Mucosa of descending colon (tissue), 3 donors: Measurements from ENCODE around the gene NPTXR. TPM values are rescaled to one million over a fixed set of nuclear protein-coding genes. Genes with fewer than 3 reads are reported as not detected.

Experiments
- ATAC-seq: fragments of 200-7000 bp; cut with Tn5 transposase; one replicate; pipeline ENCODE4 v1.9.1; 2020; ENCODE audit warnings: mild to moderate bottlenecking, moderate library complexity
- DNase-seq, 3 donors: peaks; one replicate each; pipeline ENCODE4 v3.0.0-alpha.2; 2020
- H3K36me3 ChIP-seq: fragments of 200-600 bp; one replicate; pipeline ENCODE4 v1.8.0; 2021; ENCODE audit warnings: low read depth, mild to moderate bottlenecking
- H3K4me1 ChIP-seq: fragments of 200-600 bp; one replicate; pipeline ENCODE4 v1.8.0; 2021; ENCODE audit warnings: low read depth, mild to moderate bottlenecking
- H3K4me3 ChIP-seq: fragments of 200-600 bp; one replicate; pipeline ENCODE4 v1.8.0; 2021; ENCODE audit warnings: mild to moderate bottlenecking
- H3K9me3 ChIP-seq: fragments of 200-600 bp; one replicate; pipeline ENCODE4 v1.8.0; 2021; ENCODE audit warnings: mild to moderate bottlenecking
- intact Hi-C, 2 donors: fragments of 100-400 bp; cut with DNase I in 1 of 2; cut with micrococcal nuclease in 1 of 2; formaldehyde crosslinking; loops; one replicate each; pipeline versions ENCODE4 v1.11.0 to v1.11.1; 2022; cut with DNase I, micrococcal nuclease
- total RNA-seq, 3 donors: library from RNA; stranded (reverse); fragmentation: NEBNext Ultra II Directional in 2 of 3; extraction: Animal tissue kit (Norgen Biotek cat#: 25700) in 2 of 3; gene quantifications; one replicate each; pipeline versions ENCODE4 v1.2.1 to v1.2.4, GENCODE V29; 2021 to 2023
- TF ChIP-seq, protein P1 (sequence below): fragments of 200-600 bp; IDR thresholded peaks from one replicate; pipeline ENCODE4 v1.8.0; 2022; ENCODE audit warnings: antibody characterized with exemption, mild to moderate bottlenecking
- donor health status: DM: no; HTN: no; CAD: no; lungs with moderate emphysema.
- donor health status: DM: no; HTN: no; CAD: no.
- donor health status: DM: no; HTN: yes; CAD: no.

NPTXR gene
- total RNA-seq, 3 donors from 2014 or later: 0.84 to 15.5 (median 1.2) TPM

- no peak for ATAC-seq
- no peak overlapping the region for H3K4me3 ChIP-seq
- intact Hi-C loops: no loop called here
- no peaks in the 10 kb centered on the region for H3K9me3 ChIP-seq
- no peak for DNase-seq
- H3K4me1 ChIP-seq: no peaks in the 10 kb centered on the region
- H3K36me3 ChIP-seq: no peaks in the 10 kb centered on the region
- TF ChIP-seq, protein P1, sequence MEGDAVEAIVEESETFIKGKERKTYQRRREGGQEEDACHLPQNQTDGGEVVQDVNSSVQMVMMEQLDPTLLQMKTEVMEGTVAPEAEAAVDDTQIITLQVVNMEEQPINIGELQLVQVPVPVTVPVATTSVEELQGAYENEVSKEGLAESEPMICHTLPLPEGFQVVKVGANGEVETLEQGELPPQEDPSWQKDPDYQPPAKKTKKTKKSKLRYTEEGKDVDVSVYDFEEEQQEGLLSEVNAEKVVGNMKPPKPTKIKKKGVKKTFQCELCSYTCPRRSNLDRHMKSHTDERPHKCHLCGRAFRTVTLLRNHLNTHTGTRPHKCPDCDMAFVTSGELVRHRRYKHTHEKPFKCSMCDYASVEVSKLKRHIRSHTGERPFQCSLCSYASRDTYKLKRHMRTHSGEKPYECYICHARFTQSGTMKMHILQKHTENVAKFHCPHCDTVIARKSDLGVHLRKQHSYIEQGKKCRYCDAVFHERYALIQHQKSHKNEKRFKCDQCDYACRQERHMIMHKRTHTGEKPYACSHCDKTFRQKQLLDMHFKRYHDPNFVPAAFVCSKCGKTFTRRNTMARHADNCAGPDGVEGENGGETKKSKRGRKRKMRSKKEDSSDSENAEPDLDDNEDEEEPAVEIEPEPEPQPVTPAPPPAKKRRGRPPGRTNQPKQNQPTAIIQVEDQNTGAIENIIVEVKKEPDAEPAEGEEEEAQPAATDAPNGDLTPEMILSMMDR: no peak
Measured at GRCh38 chr22:38774496-38775166, 69.2 kb downstream of the NPTXR start.

DNA sequence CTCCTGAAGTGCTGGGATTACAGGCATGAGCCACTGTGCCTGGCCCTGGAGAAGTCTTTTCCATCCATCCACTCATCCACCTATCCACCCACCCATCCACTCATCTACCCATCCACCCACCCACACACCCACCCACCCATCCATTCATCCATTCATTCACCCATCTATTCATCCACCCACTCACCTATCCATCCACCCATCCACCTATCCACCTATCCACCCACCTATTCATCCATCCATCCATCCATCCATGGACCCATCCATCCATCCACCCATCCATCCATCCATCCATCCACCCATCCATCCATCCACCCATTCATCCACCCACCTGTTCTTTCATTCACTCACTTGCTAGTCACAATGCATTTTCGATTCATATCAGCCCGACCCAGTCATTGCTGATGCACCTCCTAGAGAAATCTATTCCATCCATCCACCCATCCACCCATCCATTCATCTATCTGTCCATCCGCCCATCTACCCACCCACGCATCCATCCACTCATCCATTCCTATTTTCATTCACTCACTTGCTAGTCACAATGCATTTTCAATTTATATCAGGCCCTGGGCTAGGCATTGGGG, 70.4 kb downstream of the NPTXR start:
- Histone ChIP-seq H3K36me3 (no peaks in the 10 kb centered on the region), H3K4me1 (no peaks in the 10 kb centered on the region), H3K4me3 (no peak overlapping the region), H3K9me3 (no peaks in the 10 kb centered on the region)
- intact Hi-C loops: no loop called here
- no peak for ATAC-seq
- TF ChIP-seq, protein P1: no peak
- no peak for DNase-seq

DNA sequence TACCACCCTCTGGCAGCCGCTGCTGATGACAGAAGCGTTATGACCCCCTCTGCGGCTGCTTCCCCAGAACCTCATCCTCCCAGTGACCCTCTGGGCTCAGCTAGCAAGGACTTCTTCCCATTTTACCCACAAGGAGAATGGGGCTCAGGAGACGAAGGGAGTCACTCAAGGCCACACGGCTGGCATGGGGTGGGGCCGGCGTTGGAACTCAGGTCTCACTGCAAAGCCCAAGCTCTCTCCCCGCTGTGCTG, 71.3 kb downstream of the NPTXR start:
- Histone ChIP-seq H3K9me3 (no peaks in the 10 kb centered on the region), H3K36me3 (no peaks in the 10 kb centered on the region), H3K4me3 (no peak overlapping the region), H3K4me1 (no peaks in the 10 kb centered on the region)
- DNase-seq: no peak
- ATAC-seq: no peak
- TF ChIP-seq, protein P1: no peak
- intact Hi-C loops: no loop called here

DNA sequence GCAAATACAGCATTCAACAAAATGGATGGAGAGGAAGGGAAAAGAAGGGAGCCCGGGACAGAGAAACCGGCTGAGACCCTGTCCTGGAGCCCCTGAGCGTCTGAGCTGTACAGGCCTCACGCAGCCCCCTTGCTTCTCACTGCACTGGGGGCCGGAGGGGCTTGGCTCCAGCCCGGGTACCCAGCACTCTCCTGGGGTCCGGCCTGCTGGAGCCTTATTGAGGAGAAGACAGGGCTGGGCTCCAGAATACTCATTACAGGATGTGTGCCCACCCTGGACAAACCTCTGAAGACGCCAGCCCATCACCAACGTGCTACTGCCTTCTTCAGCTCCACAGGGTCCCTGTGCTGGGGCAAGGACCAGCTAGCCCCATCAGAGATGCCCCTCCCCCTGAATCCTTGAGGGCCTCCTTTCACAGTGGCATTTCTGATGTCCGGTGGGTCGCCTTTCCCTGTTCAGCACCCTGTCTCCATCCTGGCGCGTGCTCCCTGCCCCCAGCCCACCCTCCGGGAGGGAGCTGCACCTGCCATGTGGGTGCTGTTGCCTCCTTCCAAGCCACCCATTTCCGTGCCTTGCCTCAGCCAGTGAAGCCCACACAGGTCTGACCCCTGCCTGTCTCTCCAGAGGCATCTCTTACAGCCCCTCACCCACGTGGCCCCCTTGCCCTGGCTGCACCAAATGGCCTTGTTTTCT, 73.4 kb downstream of the NPTXR start:
- Histone ChIP-seq H3K4me1 (no peaks in the 10 kb centered on the region), H3K36me3 (no peaks in the 10 kb centered on the region), H3K9me3 (no peaks in the 10 kb centered on the region), H3K4me3 (no peak overlapping the region)
- TF ChIP-seq, protein P1: no peak
- intact Hi-C loops: no loop called here
- DNase-seq (no peak), ATAC-seq (no peak)

Other genes starting within 250 kb of the NPTXR start
- gene FAM227A, start 187.6 kb downstream of the NPTXR start, total RNA-seq: 1 to 10 TPM in 2 of 3 donors, under 1 TPM in 1; 0.52 to 1.5 (median 1.3) TPM
- gene CBY1, start 187.4 kb downstream of the NPTXR start, total RNA-seq: 10 to 100 TPM; 22.8 to 46.5 (median 30.0) TPM
- 10 to 100 TPM; 64.5 to 84.4 (median 72.4) TPM for gene TOMM22, start 162.1 kb downstream of the NPTXR start, total RNA-seq
- gene JOSD1, start 143.1 kb downstream of the NPTXR start, total RNA-seq: 10 to 100 TPM; 82.5 to 98.3 (median 87.9) TPM
- 10 to 100 TPM; 73.1 to 96.8 (median 76.8) TPM for gene GTPBP1, start 138.1 kb downstream of the NPTXR start, total RNA-seq
- gene SUN2, start 88.0 kb downstream of the NPTXR start, total RNA-seq: 100 to 1,000 TPM; 130 to 235 (median 181) TPM
- gene DNAL4, start 49.9 kb downstream of the NPTXR start, total RNA-seq: 10 to 100 TPM; 14.7 to 17.6 (median 16.1) TPM
- 10 to 100 TPM; 15.7 to 84.0 (median 23.6) TPM for gene CBX6, start 28.2 kb upstream of the NPTXR start, total RNA-seq
- 10 to 100 TPM in 1 of 3 donors, 1 to 10 TPM in 1, under 1 TPM in 1; 0.92 to 23.6 (median 2.5) TPM for gene APOBEC3A, start 113.6 kb upstream of the NPTXR start, total RNA-seq
- 10 to 100 TPM in 2 of 3 donors, 1 to 10 TPM in 1; 8.4 to 49.5 (median 23.6) TPM for gene APOBEC3B, start 138.3 kb upstream of the NPTXR start, total RNA-seq
- gene APOBEC3C, start 170.2 kb upstream of the NPTXR start, total RNA-seq: 10 to 100 TPM; 23.1 to 30.6 (median 24.1) TPM
- 1 to 10 TPM; 4.6 to 7.0 (median 6.5) TPM for gene APOBEC3D, start 177.1 kb upstream of the NPTXR start, total RNA-seq
- gene APOBEC3F, start 196.8 kb upstream of the NPTXR start, total RNA-seq: 10 to 100 TPM in 1 of 3 donors, 1 to 10 TPM in 2; 7.4 to 14.1 (median 8.8) TPM
- 1 to 10 TPM; 5.7 to 6.2 (median 6.1) TPM for gene APOBEC3G, start 233.2 kb upstream of the NPTXR start, total RNA-seq